Activated CD4-positive, CD25-positive, alpha-beta regulatory T cell treated with anti-CD3 and anti-CD28 coated beads, Interleukin-2, amount 50 U/mL, for 72 hours (primary cell): ENCODE measurements around the gene HIP1.
"Not testable (repeated sequence)": the region's sequence is repeated elsewhere in the genome, so short reads cannot be mapped to it uniquely, and the experiment has no call there.

Experiments used
- DNase-seq: peaks from one replicate; pipeline ENCODE4 v3.0.0; 2021

Gene HIP1

DNA sequence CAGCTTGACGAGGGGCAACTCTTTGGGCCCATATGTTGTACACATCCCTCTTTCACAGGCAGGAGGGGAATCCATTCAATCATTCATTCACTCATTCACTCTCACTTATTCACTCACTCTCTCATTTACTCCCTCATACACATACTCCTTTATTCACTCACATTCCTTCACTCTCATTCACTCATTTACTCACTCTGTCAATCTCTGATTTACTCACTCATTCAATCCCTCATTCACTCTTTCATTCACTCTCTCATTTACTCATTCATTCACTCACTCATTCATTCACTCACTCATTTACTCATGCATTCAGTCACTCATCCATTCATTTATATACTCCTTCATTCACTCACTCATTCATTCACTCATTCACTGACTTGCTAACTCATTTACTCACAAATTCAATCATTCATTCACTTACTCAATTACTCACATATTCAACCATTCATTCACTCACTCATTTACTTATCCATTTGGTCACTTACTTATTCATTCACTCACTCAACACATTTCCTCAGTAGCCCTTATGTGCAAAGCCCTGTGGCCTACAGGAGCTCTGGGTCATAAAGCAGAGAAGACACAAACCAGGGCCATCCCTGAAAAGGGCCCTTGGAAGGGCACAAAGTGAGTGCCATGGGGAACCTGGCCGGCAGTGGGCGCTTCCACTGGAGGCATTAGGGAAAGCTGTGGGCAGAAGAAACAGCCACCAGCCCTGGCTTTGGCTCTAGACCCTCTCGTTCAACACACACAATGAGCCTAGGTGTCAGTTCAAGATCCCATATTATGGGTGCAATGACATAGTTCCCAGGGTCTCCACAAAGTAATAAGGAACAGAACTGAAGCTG, 26.0 kb downstream of the HIP1 start:
- DNase-seq: no peak

DNA sequence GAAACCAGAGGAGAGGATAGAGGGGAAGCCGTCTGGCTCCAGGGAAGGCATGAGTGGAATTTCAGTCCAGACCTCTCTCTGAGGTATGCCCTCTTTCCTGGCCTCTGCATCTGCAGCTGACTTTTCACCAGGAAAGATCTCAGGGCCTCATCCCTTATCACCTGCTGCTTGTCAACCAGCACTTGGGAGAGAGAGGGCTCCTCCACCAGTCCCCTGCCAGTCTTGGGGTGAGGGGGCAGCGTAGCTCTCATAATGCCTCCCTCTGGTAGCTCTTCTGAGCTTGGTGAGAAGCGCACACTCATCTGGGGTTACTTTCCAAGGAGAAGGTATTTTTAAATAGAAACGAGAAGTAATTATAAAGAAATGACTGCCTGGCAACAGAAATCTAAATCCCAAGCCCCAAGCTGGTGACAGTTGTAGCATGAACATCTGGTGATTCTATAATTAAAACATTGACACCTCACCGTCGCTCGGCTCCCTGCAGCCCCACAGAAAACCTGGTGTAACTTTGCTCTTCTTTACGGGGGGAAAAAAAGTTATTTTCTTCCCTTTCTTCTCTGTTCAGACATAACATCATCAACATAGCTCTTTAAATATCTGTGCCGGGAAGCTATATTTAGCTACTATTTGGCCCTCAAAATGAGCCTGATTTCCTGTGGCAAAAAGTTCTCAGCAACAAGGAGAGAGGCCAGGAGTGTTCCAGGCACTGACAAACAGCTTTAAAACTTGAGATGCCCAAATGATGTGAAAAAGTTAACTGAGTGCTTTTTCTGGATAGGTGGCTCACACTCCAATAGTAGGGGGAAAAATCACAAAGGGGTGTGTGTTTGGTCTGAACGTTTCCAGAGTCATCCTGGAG, 26.9 kb downstream of the HIP1 start:
- DNase-seq: no peak

- no peak for DNase-seq
These were observed 27.7 kb downstream of the HIP1 start for GRCh38 chr7:75711076-75711475.

DNA sequence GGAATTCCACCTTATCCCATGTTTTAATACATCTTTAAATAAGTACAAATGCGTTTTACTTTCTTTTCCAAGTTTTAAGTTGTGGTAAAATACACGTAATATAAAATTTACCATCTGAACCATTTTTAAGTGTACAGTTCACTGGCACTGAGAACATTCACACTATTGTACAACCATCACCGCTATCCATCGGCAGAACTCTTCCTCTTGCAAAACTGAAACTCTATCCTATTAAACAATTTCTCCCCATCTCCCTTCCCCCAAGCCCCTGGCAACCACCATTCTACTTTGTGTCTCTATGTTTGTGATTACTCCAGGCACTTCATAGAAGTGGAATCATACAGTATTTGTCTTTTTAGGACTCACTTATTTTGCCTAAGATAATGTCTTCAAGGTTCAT, 33.8 kb downstream of the HIP1 start:
- no peak for DNase-seq

DNA sequence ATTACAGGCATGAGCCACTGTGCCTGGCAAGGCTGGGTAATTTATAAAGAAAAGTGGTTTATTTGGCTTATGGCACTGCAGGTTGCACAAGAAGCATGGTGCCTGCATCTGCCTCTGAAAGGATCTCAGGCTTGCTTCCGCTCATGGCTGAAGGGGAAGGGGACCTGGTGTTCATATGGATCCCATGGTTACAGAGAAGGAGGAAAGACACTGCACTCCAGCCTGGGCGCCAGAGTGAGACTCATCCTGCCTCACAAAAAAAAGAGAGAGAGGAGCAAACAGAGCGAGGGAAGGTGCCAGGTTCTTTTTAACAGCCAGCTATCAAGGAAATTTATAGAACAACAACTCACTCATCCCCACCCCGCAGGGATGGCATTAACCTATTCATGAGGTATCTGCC, 36.2 kb downstream of the HIP1 start:
- no peak for DNase-seq

GRCh38 chr7:75699993-75700392, 38.7 kb downstream of the HIP1 start:
- no peak for DNase-seq

DNA sequence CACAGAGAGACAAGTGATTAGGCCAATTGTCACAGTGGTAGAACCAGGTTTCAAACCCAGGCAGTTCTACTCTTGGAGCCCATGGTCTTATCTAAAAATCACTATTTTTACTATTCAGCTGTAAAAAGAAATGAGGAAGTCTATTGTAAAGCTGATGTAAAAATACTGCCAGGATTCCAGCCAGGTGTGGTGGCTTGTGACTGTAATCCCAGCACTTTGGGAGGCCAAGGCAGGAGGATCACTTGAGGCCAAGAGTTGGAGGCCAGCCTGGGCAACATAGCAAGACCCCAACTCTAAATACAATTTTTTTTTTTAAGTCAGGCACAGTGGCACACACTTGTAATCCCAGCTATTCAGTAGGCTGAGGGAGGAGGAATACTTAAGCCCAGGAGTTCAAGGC, 40.4 kb downstream of the HIP1 start:
- DNase-seq: no peak

- DNase-seq: no peak
These were observed 42.3 kb downstream of the HIP1 start for GRCh38 chr7:75696263-75697037.

DNA sequence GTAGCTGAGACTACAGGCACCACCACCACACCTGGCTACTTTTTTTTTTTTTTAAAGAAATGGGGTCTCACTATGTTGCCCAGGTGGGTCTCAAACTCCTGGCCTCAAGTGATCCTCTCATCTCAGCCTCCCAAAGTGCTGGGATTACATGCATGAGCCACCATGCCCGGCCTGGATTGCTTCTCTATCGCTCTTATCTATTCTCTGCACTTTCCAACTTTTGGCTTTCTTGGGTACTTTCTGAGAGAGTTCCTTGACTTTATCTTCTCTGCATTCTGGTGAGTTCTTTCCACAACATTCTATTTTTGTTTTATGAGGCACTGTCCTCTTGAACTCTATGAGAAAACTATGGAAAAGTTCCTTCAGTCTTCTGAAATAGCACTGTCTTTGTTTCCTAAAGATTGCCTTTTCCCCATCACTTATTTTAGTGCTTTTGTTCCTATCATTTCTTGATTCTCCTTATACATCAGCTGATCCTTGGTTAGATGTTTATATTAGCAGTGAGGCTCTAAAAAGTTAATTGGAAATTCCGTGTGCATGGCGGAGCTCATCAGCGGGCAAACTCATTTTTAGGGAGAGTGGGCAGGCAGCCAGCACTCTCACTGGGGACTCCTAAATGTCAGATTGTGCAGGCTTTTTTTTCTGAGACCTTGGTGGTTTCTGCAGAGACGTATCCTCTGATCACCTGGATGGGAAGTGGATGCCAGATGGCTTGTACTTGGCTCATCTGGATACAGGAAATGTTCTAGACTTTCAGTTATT, 43.9 kb downstream of the HIP1 start:
- DNase-seq: no peak

- DNase-seq: not testable (repeated sequence)
These were observed 45.1 kb downstream of the HIP1 start for GRCh38 chr7:75693668-75694067.

- no peak for DNase-seq
These were observed 46.8 kb downstream of the HIP1 start for GRCh38 chr7:75691793-75692543.

DNA sequence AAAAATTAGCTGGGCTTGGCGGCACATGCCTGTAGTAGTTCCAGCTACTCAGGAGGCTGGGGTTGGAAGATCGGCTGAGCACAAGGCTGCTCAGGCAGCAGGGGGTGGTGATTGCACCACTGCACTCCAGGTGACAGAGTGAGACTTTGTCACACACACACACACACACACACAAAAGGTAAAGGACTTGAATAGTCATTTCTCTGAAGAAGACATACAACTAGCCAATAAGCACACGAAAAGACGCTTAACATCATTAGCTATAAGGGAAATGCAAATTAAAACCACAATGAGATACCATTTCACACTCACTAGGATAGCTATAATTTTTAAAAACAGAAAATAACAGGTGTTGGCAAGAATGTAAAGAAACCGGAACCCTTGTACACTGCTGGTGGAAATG, 48.6 kb downstream of the HIP1 start:
- no peak for DNase-seq

GRCh38 chr7:75689246-75690099, 49.3 kb downstream of the HIP1 start:
- no peak for DNase-seq

DNA sequence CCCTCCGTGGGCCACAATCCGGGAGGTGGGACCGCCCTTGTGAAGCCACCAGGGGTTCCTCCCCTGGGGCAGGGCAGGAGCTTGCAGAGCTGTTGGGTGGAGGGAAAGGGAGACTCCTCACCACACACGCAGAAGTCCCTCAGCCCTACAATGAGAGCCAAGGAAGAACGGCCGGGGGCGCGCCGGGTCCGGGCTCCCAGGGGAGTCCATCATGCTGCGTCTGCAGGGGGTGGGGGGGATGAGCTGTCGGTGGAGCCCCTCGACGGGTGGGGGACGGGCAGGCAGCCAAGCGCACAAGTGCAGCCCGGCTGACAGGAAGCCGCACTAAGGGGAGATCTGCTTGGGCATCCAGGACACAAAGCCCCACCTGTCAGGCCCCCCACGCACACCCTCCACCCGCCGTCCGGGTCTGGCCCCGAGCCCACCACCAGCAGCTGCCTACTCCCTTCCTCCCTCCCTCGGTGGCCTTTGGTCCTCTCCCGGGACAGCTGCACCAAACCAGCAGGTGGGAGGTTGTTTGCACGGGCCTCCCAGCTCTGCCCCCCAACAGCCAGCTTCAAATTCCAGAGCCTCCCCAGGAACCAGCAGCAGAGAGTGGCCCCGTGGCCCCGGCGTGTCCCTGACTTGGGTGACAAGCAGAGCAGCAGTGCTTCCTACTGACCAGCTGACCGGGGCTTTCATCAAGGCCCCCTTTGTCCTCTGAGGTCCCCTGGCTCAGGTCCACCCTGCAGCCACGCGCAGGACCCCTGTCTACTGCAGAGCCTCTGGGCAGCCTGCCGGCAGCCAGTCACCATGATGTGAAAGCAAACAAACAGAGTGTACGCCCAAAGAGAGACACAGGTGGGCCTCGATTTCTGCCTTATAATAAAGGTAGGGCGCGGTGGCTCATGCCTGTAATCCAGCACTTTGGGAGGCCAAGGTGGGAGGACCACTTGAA, 50.3 kb downstream of the HIP1 start:
- DNase-seq: no peak

DNA sequence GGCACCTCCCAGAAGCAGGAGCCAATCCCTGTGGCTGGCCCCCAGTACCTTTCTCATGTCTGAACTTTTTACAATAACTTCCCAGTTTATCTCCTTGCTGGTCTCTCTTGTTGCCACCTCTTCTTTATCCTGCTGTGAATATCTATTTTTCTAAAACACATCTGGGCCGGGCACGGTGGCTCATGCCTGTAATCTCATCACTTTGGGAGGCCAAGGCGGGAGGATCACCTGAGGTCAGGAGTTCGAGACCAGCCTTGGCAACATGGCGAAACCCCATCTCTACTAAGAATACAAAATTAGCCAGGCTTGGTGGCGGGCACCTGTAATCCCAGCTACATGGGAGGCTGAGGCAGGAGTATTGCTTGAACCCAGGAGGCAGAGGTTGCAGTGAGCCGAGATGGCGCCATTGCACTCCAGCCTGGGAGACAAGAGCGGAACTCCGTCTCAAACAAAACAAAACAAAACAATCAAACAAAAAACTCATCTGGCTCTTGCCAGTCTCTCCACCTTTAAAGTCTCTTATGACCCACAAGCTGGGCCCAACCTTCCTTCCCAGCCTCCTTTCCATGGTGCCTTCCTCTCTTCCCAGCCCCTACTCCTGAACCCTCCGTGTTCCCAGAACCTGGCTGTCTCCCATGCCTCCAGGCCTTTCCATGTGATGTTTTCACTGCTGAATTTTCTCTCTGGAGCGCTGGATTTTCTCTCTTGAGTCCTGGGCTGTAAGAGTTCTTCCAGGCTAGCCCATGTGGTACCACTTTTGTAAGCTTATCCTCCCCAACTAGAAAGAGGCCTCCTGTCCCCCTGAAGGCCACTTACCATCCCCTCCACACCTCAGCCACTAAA, 51.3 kb downstream of the HIP1 start:
- DNase-seq: no peak

- DNase-seq: no peak
These were observed 52.2 kb downstream of the HIP1 start for GRCh38 chr7:75686551-75686950.

- DNase-seq: not testable (repeated sequence)
These were observed 56.7 kb downstream of the HIP1 start for GRCh38 chr7:75682052-75682451.

- no peak for DNase-seq
These were observed 59.7 kb downstream of the HIP1 start for GRCh38 chr7:75679060-75679459.

GRCh38 chr7:75669579-75669978, 69.2 kb downstream of the HIP1 start:
- DNase-seq: no peak
